MM.1S (cell line): Measurements from ENCODE around the gene RIPPLY3.
"Not testable (repeated sequence)": the region's sequence is repeated elsewhere in the genome, so short reads cannot be mapped to it uniquely, and the experiment has no call there.

Experiments used
- DNase-seq: peaks from one replicate; pipeline ENCODE4 v3.0.0-alpha.2; 2015
- H2AFZ ChIP-seq: fragments of 300-600 bp; sonication (generic); 2 replicates; pipeline ENCODE4 v1.6.0; 2016; ENCODE audit warnings: antibody characterized with exemption, low read length
- H3F3A ChIP-seq: fragments of 300-600 bp; sonication (generic); 2 replicates; pipeline ENCODE4 v1.6.1; 2016; ENCODE audit warnings: mild to moderate bottlenecking, antibody characterized with exemption, low read length, moderate library complexity, mixed read lengths; ENCODE audit not compliant: insufficient read depth
- H3K27ac ChIP-seq: fragments of 300-600 bp; sonication (generic); 2 replicates; pipeline ENCODE4 v1.5.1; 2016; ENCODE audit warnings: mild to moderate bottlenecking, low read length
- H3K27me3 ChIP-seq: fragments of 300-600 bp; sonication (generic); replicated peaks from 2 replicates; pipeline ENCODE4 v1.6.0; 2016; ENCODE audit warnings: low read length; ENCODE audit not compliant: insufficient read depth
- H3K36me3 ChIP-seq: fragments of 300-600 bp; sonication (generic); replicated peaks from 2 replicates; pipeline ENCODE4 v1.6.1; 2016; ENCODE audit warnings: mild to moderate bottlenecking, low read length, mixed read lengths; ENCODE audit not compliant: insufficient read depth
- H3K4me1 ChIP-seq: fragments of 300-600 bp; sonication (generic); 2 replicates; pipeline ENCODE4 v1.6.1; 2016; ENCODE audit warnings: low read length, mixed read lengths
- H3K4me2 ChIP-seq: fragments of 300-600 bp; sonication (generic); 2 replicates; pipeline ENCODE4 v1.6.0; 2016; ENCODE audit warnings: low read depth, low read length
- H3K4me3 ChIP-seq: fragments of 300-600 bp; sonication (generic); 2 replicates; pipeline ENCODE4 v1.5.1; 2016; ENCODE audit warnings: low read length, mixed read lengths
- H3K79me2 ChIP-seq: fragments of 300-600 bp; sonication (generic); 2 replicates; pipeline ENCODE4 v1.6.1; 2016; ENCODE audit warnings: mixed run types, low read length, mixed read lengths
- H3K9ac ChIP-seq: fragments of 300-600 bp; sonication (generic); 2 replicates; pipeline ENCODE4 v1.6.1; 2016; ENCODE audit warnings: low read length, mixed read lengths
- H3K9me2 ChIP-seq: fragments of 300-600 bp; sonication (generic); replicated peaks from 2 replicates; pipeline ENCODE4 v1.6.1; 2016; ENCODE audit warnings: mild to moderate bottlenecking, low read length, mixed read lengths; ENCODE audit not compliant: insufficient read depth
- H3K9me3 ChIP-seq: fragments of 300-600 bp; sonication (generic); replicated peaks from 2 replicates; pipeline ENCODE4 v1.6.1; 2016; ENCODE audit warnings: mild to moderate bottlenecking, low read length, mixed read lengths; ENCODE audit not compliant: insufficient read depth
- H4K20me1 ChIP-seq: fragments of 300-600 bp; sonication (generic); 2 replicates; pipeline ENCODE4 v1.6.1; 2016; ENCODE audit warnings: mild to moderate bottlenecking, low read length, moderate library complexity, mixed read lengths; ENCODE audit not compliant: insufficient read depth
- EZH2 ChIP-seq: fragments of 300-600 bp; sonication (generic); optimal IDR thresholded peaks from 2 replicates; pipeline ENCODE3; 2017; ENCODE audit warnings: low read depth, mild to moderate bottlenecking, antibody characterized with exemption, low read length, mixed read lengths
- EZH2phosphoT487 ChIP-seq: fragments of 300-600 bp; sonication (generic); IDR thresholded peaks from 2 replicates; pipeline ENCODE4 v1.6.1; 2018; ENCODE audit warnings: antibody characterized with exemption, low read length
- TF ChIP-seq, protein P1 (sequence below): fragments of 300-600 bp; sonication (generic); IDR thresholded peaks from 2 replicates; pipeline ENCODE4 v1.5.1; 2016; ENCODE audit warnings: antibody characterized with exemption, low read length, mixed read lengths

RIPPLY3 gene

DNA sequence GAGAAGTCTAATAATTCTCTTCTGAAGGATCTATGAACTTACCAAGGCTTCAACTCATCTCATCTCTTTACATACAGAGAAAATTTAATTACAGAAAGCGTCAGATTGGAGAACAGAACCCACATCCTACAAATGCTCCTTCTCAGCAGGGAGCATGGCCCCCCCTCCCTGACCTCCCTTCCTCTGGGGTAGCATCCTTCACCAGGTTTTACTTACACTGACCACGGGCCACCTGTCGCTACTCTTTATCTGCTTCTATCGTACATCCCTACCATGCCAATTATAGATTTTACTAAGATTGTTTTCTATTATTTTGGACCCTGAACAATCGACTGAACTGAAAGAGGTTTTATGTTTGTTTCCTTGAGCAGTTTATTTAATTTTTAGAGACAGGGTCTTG lies 25.8 kb downstream of the RIPPLY3 start:
- H2AFZ ChIP-seq = no peak overlapping the region
- H3K36me3 ChIP-seq = no peaks in the 10 kb centered on the region
- DNase-seq = no peak
- H3K27ac ChIP-seq = no peak overlapping the region
- no peaks in the 10 kb centered on the region for H3K27me3 ChIP-seq
- no peaks in the 10 kb centered on the region for H3K4me1 ChIP-seq
- no peak overlapping the region for H3K9ac ChIP-seq
- no peaks in the 10 kb centered on the region for H3K9me2 ChIP-seq
- H3F3A ChIP-seq = no peaks in the 10 kb centered on the region
- H3K4me2 ChIP-seq = no peak overlapping the region
- no peaks in the 10 kb centered on the region for H3K79me2 ChIP-seq
- no peak overlapping the region for H3K4me3 ChIP-seq
- H4K20me1 ChIP-seq = no peaks in the 10 kb centered on the region
- no peaks in the 10 kb centered on the region for H3K9me3 ChIP-seq
- TF ChIP-seq EZH2phosphoT487 (no peak), EZH2 (no peak)
- TF ChIP-seq, protein P1, sequence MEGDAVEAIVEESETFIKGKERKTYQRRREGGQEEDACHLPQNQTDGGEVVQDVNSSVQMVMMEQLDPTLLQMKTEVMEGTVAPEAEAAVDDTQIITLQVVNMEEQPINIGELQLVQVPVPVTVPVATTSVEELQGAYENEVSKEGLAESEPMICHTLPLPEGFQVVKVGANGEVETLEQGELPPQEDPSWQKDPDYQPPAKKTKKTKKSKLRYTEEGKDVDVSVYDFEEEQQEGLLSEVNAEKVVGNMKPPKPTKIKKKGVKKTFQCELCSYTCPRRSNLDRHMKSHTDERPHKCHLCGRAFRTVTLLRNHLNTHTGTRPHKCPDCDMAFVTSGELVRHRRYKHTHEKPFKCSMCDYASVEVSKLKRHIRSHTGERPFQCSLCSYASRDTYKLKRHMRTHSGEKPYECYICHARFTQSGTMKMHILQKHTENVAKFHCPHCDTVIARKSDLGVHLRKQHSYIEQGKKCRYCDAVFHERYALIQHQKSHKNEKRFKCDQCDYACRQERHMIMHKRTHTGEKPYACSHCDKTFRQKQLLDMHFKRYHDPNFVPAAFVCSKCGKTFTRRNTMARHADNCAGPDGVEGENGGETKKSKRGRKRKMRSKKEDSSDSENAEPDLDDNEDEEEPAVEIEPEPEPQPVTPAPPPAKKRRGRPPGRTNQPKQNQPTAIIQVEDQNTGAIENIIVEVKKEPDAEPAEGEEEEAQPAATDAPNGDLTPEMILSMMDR = no peak

DNA sequence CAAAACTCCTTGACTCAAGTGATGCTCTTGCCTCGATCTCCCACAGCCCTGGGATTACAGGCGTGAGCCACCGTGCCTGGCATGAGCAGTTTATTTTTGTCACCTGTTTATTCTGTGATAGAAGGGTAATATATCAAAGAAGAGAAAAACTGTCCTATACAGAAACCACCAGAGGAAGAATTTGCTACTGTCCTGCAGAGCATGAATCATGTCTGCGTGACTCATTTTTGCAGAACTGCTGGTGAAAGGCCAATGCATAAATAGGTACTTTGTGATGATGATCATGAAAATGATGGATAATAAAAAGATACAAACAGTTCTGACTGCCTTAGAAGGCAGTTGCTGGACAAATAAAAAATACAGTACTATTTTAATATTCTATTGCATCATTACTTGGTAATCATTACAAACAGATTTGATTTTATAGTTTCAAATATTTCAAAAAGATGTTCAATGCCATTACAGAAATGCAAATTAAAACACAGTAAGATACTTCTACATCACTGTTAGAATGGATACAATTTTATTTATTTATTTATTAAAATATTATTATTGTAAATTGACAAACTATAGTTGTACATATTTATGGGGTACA lies 26.5 kb downstream of the RIPPLY3 start:
- H3K36me3 ChIP-seq = no peaks in the 10 kb centered on the region
- H3K9me2 ChIP-seq = no peaks in the 10 kb centered on the region
- H3K27me3 ChIP-seq = no peaks in the 10 kb centered on the region
- no peak overlapping the region for H3K9ac ChIP-seq
- DNase-seq = no peak
- no peak overlapping the region for H3K4me2 ChIP-seq
- no peak overlapping the region for H3K4me3 ChIP-seq
- no peaks in the 10 kb centered on the region for H3K9me3 ChIP-seq
- no peak for TF ChIP-seq EZH2phosphoT487
- TF ChIP-seq, protein P1 = no peak
- TF ChIP-seq EZH2 = no peak
- H2AFZ ChIP-seq = no peak overlapping the region
- H3K4me1 ChIP-seq = no peaks in the 10 kb centered on the region
- H3K27ac ChIP-seq = no peak overlapping the region
- no peaks in the 10 kb centered on the region for H3K79me2 ChIP-seq
- H4K20me1 ChIP-seq = no peaks in the 10 kb centered on the region
- H3F3A ChIP-seq = no peaks in the 10 kb centered on the region

DNA sequence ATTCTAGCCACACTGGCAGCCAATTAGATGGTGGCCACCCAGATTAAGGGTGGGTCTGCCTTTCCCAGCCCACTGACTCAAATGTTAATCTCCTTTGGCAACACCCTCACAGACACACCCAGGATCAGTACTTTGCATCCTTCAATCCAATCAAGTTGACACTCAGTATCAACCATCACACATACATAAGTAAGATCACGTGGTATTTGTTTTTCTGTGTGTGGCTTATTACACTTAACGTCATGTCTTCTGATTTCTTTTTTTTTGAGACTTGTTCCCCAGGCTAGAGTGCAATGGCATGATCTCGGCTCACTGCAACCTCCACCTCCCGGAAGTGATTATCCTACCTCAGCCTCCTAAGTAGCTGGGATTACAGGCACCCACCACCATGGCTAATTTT lies 27.9 kb downstream of the RIPPLY3 start:
- H3K4me1 ChIP-seq, H3K27ac ChIP-seq, H3K9me3 ChIP-seq, H3K9ac ChIP-seq, H3K27me3 ChIP-seq, H4K20me1 ChIP-seq, H3F3A ChIP-seq, H3K36me3 ChIP-seq, H3K79me2 ChIP-seq, H3K4me2 ChIP-seq, H2AFZ ChIP-seq, DNase-seq, H3K9me2 ChIP-seq, H3K4me3 ChIP-seq: not testable (repeated sequence)

DNA sequence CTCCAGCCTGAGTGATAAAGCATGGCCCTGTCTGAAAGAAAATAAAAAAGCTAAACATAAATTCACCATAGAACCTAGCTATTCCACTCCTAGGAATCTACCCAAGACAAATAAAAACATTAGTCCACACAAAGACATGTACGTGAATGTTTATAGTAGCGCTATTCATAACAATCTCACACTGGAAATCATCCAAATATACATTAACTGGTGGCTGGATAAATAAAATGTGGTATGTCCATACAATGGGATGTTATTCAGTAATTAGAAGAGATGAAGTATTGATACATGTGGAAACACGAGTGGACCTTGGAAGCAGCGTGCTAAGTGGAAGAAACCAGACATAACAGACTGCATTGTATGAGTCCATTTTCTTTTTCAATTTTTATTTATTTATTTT lies 29.7 kb downstream of the RIPPLY3 start:
- H3K9ac ChIP-seq = no peak overlapping the region
- H3K36me3 ChIP-seq = no peaks in the 10 kb centered on the region
- no peaks in the 10 kb centered on the region for H3K9me3 ChIP-seq
- TF ChIP-seq, protein P1 = no peak
- TF ChIP-seq EZH2phosphoT487 (no peak), EZH2 (no peak)
- no peaks in the 10 kb centered on the region for H3K9me2 ChIP-seq
- no peaks in the 10 kb centered on the region for H3K4me1 ChIP-seq
- H4K20me1 ChIP-seq = no peaks in the 10 kb centered on the region
- no peak overlapping the region for H3K27ac ChIP-seq
- no peaks in the 10 kb centered on the region for H3K27me3 ChIP-seq
- DNase-seq = no peak
- no peak overlapping the region for H3K4me2 ChIP-seq
- H2AFZ ChIP-seq = no peak overlapping the region
- no peaks in the 10 kb centered on the region for H3F3A ChIP-seq
- no peaks in the 10 kb centered on the region for H3K79me2 ChIP-seq
- no peak overlapping the region for H3K4me3 ChIP-seq
